ENCODE results near the gene RASAL2. TPM values are rescaled to one million over a fixed set of nuclear protein-coding genes. Genes with fewer than 3 reads are reported as not detected.
"Not testable (repeated sequence)": the region's sequence is repeated elsewhere in the genome, so short reads cannot be mapped to it uniquely, and the experiment has no call there.

The RASAL2 gene
- total RNA-seq, 1 experiment from 2014 or later, result 21.3 TPM

DNA sequence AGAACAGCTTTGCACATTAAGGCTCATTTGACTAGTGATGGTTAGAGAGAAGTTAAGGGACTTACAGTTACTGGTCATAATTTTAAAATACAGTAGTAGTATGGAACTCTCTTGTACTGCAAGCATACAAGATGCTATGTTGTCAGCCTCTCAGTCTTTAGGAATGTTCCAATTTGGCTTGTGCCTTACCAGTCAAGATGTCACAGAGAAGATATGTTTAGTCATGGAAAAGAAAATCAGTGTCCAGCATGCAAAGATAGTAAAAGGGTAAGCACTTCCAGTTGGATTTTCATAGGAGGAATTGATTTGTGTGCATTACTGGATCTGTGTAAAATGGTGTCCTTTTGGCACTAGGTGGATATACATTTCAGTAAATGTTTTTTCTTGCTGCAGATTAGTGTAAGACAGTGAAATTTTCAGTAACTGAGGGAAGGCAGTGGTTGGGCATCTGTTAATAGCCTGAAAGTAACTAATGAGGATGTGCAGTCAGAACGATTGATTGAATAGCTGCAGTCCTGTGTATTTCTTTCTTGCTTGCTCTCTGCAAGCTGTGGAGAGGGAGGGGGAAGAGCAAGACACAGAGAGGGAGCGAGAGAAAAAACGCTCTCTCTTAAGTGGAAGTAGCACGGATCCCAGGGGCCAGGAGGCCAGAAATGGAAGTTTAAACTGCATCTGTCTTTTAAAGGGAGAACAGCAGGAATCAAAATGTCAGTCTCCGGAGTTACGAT, 294.7 kb downstream of the RASAL2 start:
- DNase-seq (ENCODE audit: low spot score), result no peak

DNA sequence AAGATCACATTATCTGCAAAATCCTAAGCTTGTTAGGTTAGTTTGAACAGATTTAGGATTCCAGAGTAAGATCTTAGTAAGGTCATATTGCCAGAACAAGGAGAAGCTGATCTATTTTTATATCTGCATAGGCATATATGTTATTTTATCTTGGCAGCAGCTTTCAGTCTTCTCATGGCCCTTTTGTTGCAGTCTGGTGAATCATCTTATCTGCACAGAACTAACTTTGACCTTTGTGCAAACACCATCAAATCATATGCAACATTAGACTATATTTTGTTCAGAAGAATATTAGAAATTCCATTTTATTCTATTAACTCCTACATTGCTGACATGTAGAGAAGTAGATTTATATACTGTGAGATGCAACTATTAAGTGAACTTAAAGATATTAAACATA, 295.5 kb downstream of the RASAL2 start:
- no peak for DNase-seq (ENCODE audit: low spot score)

DNA sequence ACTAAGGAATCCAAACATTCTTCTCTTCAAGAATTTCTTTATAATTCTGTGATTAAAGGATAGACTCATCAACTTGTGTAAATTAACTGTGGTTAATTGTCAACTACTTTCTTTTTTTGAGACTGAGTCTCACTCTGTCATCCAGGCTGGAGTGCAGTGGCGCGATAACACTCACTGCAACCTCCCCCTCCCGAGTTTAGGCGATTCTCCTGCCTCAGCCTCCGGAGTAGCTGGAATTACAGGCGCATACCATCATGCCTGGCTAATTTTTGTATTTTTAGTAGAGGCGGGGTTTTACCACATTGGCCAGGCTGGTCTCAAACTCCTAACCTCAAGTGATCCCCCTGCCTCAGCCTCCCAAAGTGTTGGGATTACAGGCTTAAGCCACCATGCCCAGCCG, 296.4 kb downstream of the RASAL2 start:
- not testable (repeated sequence) for DNase-seq (ENCODE audit: low spot score)

DNA sequence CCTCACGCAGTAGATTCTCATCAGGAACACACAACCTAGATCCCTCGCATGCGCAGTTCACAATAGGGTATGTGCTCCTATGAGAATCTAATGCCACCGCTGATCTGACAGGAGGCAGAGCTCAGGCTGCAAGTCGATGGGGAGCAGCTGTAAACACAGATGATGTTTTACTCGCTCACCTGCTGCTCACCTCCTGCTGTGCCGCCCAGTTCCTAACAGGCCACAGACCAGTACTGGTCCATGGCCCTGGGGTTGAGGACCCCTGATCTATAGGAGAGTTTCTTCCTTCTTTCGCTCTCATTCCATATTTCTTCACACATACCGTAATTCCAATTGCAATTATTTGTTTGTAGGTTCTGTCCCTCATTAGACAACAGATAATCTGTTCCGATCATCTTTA, 299.5 kb downstream of the RASAL2 start:
- DNase-seq (ENCODE audit: low spot score), result no peak

DNA sequence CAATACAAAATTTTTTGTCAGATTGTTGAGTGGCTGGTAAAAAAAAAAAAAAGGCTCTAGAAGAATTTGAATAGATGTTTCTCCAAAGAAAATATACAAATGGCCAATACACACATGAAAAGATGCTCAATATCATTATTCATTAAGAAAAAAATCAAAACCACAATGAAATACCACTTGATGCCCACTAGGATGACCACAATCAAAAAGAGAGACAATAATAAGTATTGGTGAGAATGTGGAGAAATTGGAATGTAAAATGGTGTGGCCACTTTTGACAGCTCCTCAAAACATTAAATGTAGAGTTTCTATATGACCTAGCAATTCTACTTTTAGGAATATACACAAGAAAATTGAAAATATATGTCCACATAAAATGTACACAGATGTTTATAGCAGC, 302.9 kb downstream of the RASAL2 start:
- no peak for DNase-seq (ENCODE audit: low spot score)

DNA sequence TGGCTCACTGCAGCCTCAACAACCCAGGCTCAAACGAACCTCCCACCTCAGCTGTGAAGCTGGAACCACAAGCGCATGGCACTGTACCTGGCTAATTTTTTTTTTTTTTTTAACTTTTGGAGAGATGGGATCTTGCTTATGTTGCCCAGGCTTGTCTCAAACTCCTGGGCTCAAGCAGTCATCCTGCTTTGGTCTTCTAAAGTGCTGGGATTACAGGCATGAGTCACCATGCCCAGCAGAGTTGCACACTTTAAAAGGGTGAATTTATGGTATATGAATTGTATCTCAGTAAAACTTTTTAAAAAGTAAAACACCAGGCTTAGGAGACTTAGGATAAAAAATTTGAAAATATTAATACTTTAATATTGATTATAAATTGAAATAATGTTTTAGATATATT, 303.8 kb downstream of the RASAL2 start:
- no peak for DNase-seq (ENCODE audit: low spot score)

DNA sequence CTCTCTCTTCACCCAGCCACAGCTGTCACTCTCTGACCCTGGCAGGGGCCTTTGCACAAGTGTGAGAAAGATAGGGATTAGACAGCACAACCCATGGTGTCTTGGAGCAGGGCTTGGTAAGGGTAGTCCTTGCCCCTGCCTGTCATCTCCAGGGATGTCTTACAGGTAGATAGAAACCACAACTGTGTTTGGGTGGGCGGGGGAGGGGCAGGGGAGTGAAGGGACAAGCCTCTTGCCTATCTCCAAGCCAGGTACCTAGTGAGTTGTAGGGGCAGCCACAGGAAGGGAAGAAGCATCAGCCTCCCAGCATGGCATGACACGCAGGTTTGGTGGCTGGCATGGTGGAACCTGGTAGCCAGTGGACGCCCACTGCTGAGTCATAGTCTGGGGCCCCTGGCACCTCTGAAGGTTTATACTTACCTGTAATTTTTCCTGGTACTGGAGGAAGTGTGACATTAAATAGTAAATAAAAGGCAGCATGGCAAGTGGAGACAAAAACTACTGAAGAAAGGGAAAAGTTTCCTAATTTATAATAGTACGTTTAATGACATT, 305.3 kb downstream of the RASAL2 start:
- no peak for DNase-seq (ENCODE audit: low spot score)

DNA sequence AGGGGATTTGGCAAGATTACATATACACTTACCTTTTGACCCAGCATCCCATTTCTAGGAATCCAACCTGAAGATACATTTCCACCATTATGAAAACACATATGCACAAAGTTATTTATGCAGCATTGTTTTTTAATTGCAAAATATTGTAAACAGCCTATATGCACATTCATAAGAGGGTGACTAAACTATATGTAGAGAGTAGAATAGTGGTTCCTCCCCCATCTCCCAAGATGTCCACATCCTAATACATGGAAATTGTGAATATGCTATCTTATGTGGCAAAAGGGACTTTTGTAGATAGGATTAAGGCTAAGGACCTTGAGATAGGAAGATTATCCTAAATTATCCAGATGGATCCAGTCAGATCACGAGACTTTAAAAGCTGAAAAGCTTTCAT, 311.2 kb downstream of the RASAL2 start:
- no peak for DNase-seq (ENCODE audit: low spot score)

DNA sequence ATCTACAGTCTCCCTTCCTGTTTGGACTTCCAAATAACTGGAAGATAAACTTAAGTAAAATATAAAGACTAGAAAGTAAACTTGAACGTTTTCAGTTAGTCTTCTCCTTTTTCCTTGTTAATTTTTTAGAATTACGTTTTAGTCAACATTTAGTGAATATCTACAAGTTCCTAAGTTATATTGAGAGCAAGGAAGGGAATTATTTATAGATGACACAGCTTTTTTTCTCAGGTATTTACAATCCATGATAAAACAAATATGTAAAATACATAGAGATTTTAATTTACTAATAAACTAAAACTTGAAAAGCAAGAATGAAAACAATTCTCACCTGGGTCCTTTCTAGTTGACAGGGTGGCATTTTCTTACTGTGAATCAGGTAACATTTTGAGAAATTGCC, 313.3 kb downstream of the RASAL2 start:
- DNase-seq (ENCODE audit: low spot score), result no peak

DNA sequence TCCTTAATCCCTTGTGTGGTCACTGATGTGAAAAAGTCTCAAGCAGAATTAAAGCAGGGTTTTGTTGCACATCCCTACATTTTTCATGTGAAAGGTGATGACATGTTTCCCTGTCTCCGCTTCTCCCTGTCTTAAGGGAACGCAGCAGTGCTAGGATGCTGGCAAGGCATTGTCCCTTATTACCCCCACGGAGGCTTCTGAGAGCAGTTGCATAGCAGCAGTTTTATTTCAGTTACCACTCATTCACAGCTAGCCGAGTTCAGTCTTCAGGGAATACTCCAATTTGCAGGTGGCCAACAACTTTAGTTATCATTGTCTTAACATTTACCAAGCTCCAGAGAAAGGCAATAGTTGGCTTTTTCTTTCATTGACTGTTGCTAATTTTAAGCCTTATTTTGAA, 313.8 kb downstream of the RASAL2 start:
- DNase-seq (ENCODE audit: low spot score), result no peak

DNA sequence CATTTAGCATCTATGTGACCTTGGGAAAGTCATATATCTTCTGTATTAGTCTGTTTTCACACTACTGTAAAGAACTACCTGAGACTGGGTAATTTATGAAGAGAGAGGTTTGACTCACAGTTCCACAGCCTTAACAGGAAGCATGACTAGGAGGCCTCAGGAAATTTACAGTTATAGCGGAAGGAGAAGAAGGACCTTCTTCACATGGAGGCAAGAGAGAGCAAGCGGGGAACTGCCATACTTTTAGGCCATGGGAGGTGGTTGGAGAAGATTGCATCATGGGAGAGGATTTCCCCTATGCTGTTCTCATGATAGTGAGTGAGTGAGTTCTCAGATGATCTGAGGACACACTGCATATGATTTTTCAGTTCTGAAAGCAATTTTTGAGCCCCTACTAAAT, 315.0 kb downstream of the RASAL2 start:
- no peak for DNase-seq (ENCODE audit: low spot score)

DNA sequence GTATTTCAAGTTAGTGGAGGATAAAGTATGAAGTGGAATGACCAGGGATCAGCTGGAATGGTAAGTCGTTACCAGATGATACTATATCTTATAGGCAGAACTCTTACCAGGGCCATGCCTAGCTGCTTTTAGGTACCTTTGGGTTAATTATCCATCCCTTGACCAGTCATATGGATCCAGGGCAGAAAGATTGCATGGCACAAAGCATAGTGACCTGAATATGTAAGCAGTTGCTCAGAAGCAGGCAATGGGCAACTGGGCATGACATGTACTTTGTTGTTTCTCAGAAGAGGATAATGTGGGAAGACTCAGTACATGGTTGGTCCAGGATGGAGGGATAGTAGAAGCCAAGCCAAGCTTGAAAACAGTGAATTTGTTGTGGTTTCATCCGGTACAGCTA, 315.6 kb downstream of the RASAL2 start:
- DNase-seq (ENCODE audit: low spot score), result no peak

DNA sequence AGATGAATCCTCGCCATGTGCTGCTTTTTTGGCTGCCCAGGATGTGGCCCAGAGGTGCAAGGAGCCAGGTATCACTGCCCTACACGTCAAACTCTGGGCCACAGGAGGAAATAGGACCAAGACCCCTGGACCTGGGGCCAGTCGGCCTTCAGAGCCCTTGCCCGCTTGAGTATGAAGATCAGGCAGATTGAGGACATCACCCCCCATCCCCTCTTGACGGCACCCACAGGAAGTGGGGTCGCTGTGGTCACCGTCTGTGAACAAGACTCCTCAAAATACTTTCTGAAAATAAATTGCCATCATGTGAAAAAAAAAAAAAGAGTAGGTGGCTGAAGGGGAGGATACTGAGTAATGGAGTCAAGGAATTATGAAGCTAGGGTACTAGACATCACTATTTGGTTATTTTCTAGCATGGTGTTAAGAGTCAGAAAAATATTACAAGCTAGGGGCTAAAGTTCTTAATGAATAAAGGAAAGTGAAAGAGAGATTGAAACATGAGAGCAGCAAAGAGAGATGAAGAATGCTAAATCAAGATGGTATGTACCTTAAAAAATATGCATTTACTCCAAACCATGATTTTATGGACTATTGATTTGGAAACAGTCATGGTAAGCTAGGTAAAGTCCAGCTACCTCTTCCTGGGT, 318.0 kb downstream of the RASAL2 start:
- no peak for DNase-seq (ENCODE audit: low spot score)

DNA sequence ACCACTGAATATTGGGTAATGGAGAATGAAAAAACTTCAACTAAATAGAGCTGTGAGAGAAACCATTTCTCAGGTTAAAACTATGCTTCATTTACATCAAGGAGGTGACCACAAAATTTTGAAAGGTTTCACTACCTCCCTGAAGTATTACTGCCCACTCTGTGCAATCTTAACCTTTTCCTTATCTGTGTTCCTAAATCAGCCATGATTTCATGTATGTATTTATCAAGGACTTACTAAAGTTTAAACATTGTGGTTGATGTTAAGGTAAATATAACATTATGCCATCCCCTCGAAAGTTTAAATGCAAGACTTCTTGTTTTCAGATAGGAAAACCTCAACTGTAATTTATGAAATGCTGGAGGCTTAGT, 318.5 kb downstream of the RASAL2 start:
- no peak for DNase-seq (ENCODE audit: low spot score)

DNA sequence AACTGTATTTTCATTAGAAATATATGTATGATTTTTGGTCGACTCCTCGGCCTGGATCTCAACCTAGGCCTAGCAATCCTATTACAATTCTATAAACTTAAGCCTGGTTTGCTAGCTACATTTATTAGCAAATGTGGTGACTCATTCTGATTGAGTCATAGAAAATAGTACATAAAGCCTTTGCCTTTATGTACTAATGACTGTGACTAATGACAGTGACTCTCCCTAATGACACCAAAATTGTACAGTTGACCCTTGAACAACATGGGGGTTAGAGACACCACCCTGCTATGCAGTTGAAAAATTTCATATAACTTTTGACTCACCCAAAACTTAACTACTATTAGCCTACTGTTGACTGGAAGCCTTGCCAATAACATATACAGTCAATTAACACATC, 324.0 kb downstream of the RASAL2 start:
- DNase-seq (ENCODE audit: low spot score), result peak; percentile 76

DNA sequence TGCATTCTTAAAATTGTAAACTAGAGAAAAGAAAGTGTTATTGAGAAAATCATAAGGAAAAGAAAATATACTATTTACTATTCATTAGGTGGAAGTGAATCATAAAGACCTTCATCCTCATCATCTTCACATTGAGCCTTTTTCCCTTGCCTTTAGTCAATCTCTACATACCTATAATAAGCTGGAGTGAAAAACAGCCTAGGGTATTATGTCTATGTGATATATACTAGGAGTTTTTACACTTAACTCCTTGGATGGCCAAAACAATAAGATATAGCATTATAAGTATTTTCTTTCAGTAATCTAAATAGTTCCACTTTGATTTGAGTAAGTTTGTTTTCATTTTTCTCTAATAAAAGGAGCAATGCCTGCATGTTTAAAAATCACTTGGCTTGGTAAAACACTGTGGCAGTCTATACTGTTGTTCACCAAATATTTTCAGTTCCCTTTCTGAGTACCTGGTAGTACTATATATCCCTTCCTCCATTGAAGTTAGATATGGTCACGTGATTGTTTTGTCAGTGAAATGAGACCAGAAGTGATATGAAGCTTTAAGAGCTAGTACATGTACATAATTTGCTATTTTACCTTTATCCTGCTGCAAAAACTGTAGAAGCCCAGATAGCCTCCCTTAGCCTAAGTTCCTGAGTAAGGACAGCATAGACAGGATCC, 324.5 kb downstream of the RASAL2 start:
- no peak for DNase-seq (ENCODE audit: low spot score)

DNA sequence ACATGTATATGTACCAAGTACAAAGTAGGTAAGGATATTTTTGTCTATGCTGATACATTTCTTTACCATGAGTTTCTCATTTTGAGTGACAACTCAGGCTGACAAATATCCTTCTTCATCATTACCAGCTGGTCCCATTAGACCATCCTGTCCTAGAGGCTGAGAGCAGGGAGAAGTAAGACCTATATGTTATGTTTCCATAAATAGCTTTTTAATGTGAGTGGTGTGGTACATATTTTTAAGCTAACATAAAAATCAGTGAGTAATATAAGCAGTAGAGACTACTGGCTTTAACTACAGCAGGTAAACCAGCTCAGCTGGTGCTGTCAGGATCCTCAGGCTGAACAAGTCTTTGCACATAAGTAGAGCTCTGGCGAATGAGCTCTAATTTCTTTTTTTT, 340.5 kb downstream of the RASAL2 start:
- DNase-seq (ENCODE audit: low spot score), result no peak

DNA sequence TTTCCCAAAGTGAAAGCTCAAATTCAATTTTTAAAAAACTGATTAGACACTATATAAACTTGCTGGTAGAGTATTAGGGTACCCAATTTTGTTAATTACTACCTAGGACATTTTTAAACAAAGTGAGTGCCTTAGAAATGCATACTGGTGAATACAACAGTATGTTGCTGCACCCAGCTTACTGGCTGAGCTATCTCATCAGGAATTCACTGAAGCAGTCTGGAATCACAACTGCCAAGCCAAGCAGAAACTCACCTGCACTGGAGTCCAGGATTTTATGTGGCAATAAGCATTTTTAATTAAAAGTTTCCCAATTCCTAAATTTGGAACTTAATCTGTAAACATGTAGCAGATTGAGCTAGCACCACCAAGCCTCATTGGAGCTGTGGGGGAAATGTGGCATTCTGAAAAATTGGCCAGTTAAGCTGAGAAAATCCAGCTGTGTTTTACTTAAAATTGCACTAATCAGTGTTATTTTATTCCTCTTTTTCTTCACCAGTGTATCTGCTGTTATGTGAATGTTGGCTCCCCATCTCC, 341.1 kb downstream of the RASAL2 start:
- no peak for DNase-seq (ENCODE audit: low spot score)

DNA sequence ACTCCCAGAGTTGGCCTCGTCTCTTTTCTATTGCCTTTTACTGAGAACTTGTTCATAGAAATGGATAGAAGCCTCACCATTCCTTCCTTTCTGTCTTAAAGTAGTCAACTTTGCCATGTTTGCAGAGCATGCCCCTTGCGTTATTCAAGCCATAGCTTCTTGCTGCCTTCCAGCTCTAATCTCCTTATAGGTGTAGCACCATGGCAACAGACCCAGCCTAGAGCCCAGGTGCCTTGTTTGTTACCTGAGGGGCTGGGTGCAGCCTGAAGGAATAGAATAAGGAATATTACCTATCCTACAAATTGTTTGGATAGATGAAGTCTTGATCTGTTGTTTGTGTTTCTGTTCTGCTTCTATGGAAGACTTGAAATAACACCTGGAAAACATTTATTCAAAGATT, 343.0 kb downstream of the RASAL2 start:
- no peak for DNase-seq (ENCODE audit: low spot score)

DNA sequence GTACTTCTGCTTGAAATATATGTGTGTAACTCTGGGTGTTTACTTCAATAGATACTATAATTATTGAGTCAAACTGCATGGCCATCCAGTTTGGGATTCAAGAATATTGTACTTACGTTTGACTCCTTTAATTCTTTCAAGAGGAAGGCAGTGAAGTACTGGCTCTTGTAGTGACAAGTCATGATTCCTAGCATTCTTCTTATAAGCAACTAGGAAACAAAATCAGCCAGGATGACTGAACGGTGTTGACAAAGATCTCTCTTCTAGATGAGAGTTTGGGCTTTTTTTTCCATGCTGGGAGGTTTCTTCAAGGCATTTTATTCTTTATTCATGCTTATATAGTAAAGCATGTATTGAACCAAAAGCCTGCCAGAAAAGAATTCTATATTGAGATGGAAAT, 344.5 kb downstream of the RASAL2 start:
- no peak for DNase-seq (ENCODE audit: low spot score)

DNA sequence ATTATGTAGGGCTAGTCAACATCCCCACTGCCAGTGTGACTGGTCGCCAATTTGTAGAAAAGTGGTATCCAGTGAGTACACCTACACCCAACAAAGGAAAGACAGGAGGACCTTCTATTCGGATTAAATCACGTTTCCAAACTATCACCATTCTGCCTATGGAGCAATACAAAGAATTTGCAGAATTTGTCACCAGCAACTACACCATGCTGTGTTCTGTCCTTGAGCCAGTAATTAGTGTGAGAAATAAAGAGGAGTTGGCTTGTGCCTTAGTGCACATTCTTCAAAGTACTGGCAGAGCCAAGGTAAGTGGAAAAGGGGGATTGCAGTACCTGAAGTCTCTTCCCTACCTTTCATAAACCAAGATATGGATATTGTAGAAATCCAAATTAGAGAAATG, 349.0 kb downstream of the RASAL2 start:
- DNase-seq (ENCODE audit: low spot score), result no peak

DNA sequence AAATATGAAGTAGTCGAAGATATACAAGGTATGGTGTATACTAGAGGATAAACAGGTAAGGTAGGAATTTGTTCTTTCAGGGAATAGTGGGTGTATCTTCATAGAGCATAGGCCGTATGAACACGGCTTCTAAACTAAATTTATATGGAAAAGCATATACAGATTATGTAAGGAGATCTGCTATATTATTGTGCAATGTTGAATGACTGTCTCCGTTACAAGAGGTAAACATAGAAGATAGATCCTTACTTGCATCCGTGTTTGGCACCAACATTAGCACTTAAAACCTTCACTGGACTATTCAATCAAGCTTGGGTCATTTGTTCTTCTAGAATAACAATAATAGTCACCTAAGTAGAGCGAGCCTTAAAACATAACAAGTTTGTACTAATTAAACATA, 357.0 kb downstream of the RASAL2 start:
- no peak for DNase-seq (ENCODE audit: low spot score)

DNA sequence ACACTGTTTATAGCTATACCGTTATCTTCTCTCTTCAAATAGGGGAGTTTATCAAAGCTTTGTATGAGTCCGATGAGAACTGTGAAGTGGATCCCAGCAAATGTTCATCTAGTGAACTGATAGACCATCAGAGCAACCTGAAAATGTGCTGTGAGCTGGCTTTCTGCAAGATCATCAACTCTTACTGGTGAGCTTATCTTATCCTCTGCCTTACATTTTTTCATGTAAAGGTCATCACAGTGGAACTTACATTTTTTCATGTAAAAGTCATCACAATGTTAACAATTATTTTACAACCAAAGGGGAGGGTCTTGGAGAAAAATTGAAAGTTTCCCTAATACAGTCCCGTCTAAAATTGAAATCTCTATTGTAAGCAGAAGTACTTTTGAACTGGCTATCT, 357.6 kb downstream of the RASAL2 start:
- no peak for DNase-seq (ENCODE audit: low spot score)
